Dermis lymphatic vessel endothelial cell (primary cell): ENCODE data around the gene SKP2. TPM values are rescaled to one million over a fixed set of nuclear protein-coding genes. Genes with fewer than 3 reads are reported as not detected.

Experiments
- total RNA-seq: library from RNA; depleted of rRNA; stranded (reverse); fragments of >200 nt; gene quantifications from 2 replicates; pipeline ENCODE4 v1.2.1, GENCODE V29; 2014

SKP2 gene
- 10.2 and 17.9 TPM in 2 replicates for total RNA-seq

DNA sequence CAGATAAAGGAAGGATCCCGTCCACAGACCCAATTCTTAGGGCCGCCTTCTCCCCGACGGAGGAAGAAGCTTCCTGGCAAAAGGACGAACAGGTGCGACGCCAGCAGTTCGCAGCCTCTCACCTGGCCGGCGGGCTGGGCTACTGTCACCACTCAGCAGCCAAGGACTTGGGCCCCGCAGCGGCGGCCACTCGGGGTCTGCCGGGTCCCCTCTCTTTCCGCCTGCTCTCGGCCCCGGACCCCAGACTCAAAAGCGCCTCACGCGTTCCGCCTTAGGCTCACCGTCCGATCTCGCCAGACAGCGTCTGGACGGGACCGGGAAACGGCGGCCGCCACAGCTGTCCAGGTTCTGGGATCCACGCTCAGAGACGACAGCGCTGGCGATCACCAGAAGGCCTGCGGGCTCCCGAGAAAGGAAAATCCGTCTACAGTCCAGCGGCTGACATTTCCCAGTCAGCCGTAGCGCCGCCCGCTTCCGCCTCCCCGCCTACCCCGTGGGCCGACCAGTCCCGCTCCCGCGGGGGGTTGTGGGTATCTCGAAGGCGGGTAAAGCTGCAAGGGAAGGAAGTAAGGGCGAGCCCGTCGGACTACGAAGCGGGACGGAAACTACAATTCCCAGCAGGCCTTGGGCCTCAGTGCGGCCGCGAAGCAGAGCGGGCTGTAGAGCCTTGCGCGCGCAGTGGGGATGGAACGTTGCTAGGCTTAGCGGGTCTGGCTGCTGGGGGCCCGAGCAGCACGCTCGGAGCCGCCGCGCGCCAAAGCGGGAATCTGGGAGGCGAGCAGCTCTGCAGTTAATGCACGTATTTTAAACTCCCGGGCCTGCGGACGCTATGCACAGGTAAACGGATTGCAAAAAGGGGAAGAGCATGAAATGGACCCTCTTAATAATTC lies at the start of gene SKP2, which contains the start of gene LMBRD2:
Gene SKP2, plus strand, starts transcription at position 678 of the 890 bp plus-strand sequence. Its CDS starts 152 bp downstream, at position 830.
Gene LMBRD2, minus strand, starts transcription at position 454 of the 890 bp plus-strand sequence. CDS start 8,538 bp downstream, outside the sequence.

Other genes with a start within 250 kb of the SKP2 start
- gene CAPSL, start 213.5 kb upstream of the SKP2 start, total RNA-seq: not detected in 2 replicates
- gene UGT3A1, start 160.7 kb upstream of the SKP2 start, total RNA-seq: not detected in 2 replicates
- not detected in 2 replicates for gene UGT3A2, start 85.2 kb upstream of the SKP2 start, total RNA-seq
- gene LMBRD2, start 224 bp upstream of the SKP2 start, total RNA-seq: 8.0 and 8.5 TPM in 2 replicates
- gene NADK2, start 89.8 kb downstream of the SKP2 start, total RNA-seq: 24.4 and 24.8 TPM in 2 replicates
- gene RANBP3L, start 149.8 kb downstream of the SKP2 start, total RNA-seq: under 0.01 and 0.09 TPM in 2 replicates